GM19372 (cell line): Measurements from ENCODE around the gene RAPGEF2.
"Not testable (repeated sequence)": the region's sequence is repeated elsewhere in the genome, so short reads cannot be mapped to it uniquely, and the experiment has no call there.

Experiments
- ATAC-seq: cut with Tn5 transposase; IDR thresholded peaks from one replicate; pipeline ENCODE4 v1.9.1; 2021; ENCODE audit warnings: mild to moderate bottlenecking, low read depth, moderate library complexity; ENCODE audit not compliant: unreplicated experiment

The RAPGEF2 gene

GRCh38 chr4:159158083-159158617 is 55.3 kb downstream of the RAPGEF2 start:
- no peak for ATAC-seq

GRCh38 chr4:159158985-159159384 is 56.1 kb downstream of the RAPGEF2 start:
- ATAC-seq: no peak

- no peak for ATAC-seq
These were observed 56.7 kb downstream of the RAPGEF2 start for GRCh38 chr4:159159611-159160010.

GRCh38 chr4:159160242-159160641 is 57.4 kb downstream of the RAPGEF2 start:
- ATAC-seq: no peak

- ATAC-seq: not testable (repeated sequence)
These were observed 58.6 kb downstream of the RAPGEF2 start for GRCh38 chr4:159161436-159161835.

GRCh38 chr4:159162576-159162975 is 59.7 kb downstream of the RAPGEF2 start:
- ATAC-seq: no peak

- no peak for ATAC-seq
These were observed 60.6 kb downstream of the RAPGEF2 start for GRCh38 chr4:159163521-159163920.

GRCh38 chr4:159169404-159170302 is 66.8 kb downstream of the RAPGEF2 start:
- ATAC-seq: peak; percentile 57

GRCh38 chr4:159171287-159171686 is 68.4 kb downstream of the RAPGEF2 start:
- no peak for ATAC-seq

GRCh38 chr4:159173886-159174285 is 71.0 kb downstream of the RAPGEF2 start:
- no peak for ATAC-seq

- no peak for ATAC-seq
These were observed 71.8 kb downstream of the RAPGEF2 start for GRCh38 chr4:159174645-159175084.

- peak; percentile 60 for ATAC-seq
These were observed 72.5 kb downstream of the RAPGEF2 start for GRCh38 chr4:159175085-159175988.

- no peak for ATAC-seq
These were observed 73.1 kb downstream of the RAPGEF2 start for GRCh38 chr4:159175989-159176375.

GRCh38 chr4:159177265-159178150 is 74.6 kb downstream of the RAPGEF2 start:
- ATAC-seq: peak; percentile 44

GRCh38 chr4:159178151-159178546 is 75.3 kb downstream of the RAPGEF2 start:
- no peak for ATAC-seq

GRCh38 chr4:159178979-159179969 is 76.4 kb downstream of the RAPGEF2 start:
- no peak for ATAC-seq

- ATAC-seq: not testable (repeated sequence)
These were observed 81.2 kb downstream of the RAPGEF2 start for GRCh38 chr4:159183885-159184605.

- ATAC-seq: no peak
These were observed 82.7 kb downstream of the RAPGEF2 start for GRCh38 chr4:159185591-159186023.
